Ectodermal cell (in vitro differentiated cells): ENCODE measurements around the gene A4GNT.
"Not testable (repeated sequence)": the region's sequence is repeated elsewhere in the genome, so short reads cannot be mapped to it uniquely, and the experiment has no call there.

Experiments used
- H3K27ac ChIP-seq: 2 replicates; pipeline ENCODE4 v1.7.0; 2013; ENCODE audit warnings: mild to moderate bottlenecking, low read depth, low read length; ENCODE audit not compliant: insufficient read depth, poor library complexity, severe bottlenecking
- H3K27me3 ChIP-seq: 2 replicates; pipeline ENCODE4 v1.7.0; 2013; ENCODE audit warnings: mild to moderate bottlenecking, low read length; ENCODE audit not compliant: insufficient read depth, control insufficient read depth, poor library complexity, severe bottlenecking
- H3K36me3 ChIP-seq: one replicate; pipeline ENCODE4 v1.7.0; 2013; ENCODE audit warnings: low read length; ENCODE audit not compliant: control insufficient read depth, insufficient read depth
- H3K4me1 ChIP-seq: one replicate; pipeline ENCODE4 v1.7.0; 2013; ENCODE audit warnings: low read length; ENCODE audit not compliant: control insufficient read depth, insufficient read depth
- H3K4me3 ChIP-seq: 2 replicates; pipeline ENCODE4 v1.7.0; 2013; ENCODE audit warnings: low read depth, low read length, control low read depth; ENCODE audit not compliant: insufficient read depth
- H3K9me3 ChIP-seq: 2 replicates; pipeline ENCODE4 v1.7.0; 2013; ENCODE audit warnings: mild to moderate bottlenecking, low read length, moderate library complexity; ENCODE audit not compliant: control insufficient read depth
- WGBS, 2 experiments: methylation state at CpG; one replicate each; pipeline ENCODE4 v1.1.7; 2013; ENCODE audit warnings: missing lambda C conversion rate in 2 of 2; 5-methylcytosine and 5-hydroxymethylcytosine counted together

Gene A4GNT

DNA sequence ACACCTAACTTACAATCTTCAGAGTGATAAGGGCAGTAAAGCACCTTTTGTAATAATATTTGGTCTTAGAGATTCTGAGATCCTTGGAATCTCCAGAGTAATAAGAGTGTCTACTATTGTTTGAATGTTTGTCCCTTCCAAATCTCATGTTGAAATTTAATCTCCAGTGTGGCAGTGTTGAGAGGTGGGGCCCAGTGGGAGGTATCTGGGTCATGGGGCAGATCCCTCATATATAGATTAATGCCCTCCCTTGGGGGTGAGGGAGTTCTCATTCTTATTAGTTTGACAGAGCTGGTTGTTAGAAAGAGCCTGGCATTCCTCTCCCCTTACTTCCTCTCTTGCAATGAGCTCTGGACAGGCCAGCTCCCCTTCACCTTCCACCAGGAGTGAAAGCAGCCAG, 32.8 kb downstream of the A4GNT start:
- Histone ChIP-seq H3K9me3 (no peaks in the 10 kb centered on the region), H3K36me3 (peaks cover 10% of the 10 kb centered on the region), H3K27me3 (no peaks in the 10 kb centered on the region), H3K27ac (no peak overlapping the region), H3K4me1 (no peaks in the 10 kb centered on the region), H3K4me3 (no peak overlapping the region)

DNA sequence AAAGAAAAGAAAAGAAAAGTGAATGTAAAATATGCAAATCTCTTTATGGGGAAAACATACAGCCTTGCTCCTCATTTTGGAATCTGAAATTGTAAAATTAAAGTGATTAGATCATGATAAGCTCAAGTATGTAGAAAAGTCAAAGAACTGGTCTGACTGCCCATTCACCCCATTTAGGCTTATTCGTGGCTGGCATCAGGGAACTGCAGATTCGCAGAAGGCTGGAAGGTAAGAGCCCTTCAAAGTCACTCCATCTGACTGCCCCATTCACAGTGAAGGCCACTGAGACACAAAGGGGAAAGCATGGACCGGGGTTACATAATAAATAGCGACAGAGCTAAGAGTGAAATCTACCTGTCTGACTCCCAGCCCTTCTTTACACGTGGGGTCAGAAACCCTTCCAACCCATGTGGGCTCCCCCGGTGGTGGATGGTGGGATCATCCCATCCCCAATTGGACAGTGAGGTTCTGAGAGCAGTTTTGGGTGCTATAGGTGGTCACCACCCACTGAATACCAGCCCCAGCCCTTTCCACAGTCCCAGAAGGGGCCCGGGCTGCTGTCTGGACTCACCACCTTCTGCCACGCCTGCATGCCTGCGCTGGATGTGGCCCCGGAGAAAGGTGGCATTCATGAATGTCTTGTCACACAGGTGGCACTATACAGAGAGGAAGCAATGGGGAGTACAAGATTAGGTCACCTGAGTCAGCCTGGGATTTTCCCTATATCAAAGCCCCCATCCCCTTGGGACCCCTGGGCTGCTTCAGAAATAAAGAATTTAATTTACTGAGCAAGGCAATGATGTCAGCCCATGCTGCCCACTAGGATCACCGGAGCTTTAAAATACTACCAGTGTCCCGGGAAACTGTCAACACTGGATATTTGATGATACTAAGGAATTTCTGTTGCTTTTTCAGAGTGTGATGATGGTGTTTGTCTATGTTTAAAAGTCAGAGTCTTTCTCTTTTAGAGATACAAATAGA, 34.7 kb downstream of the A4GNT start:
- Histone ChIP-seq H3K27ac (no peak overlapping the region), H3K36me3 (peaks cover 12% of the 10 kb centered on the region), H3K4me3 (no peak overlapping the region), H3K9me3 (no peaks in the 10 kb centered on the region), H3K4me1 (no peaks in the 10 kb centered on the region), H3K27me3 (no peaks in the 10 kb centered on the region)
- 85 to 86% methylated on average over 12 of the region's 12 CpGs for WGBS, 2 experiments

DNA sequence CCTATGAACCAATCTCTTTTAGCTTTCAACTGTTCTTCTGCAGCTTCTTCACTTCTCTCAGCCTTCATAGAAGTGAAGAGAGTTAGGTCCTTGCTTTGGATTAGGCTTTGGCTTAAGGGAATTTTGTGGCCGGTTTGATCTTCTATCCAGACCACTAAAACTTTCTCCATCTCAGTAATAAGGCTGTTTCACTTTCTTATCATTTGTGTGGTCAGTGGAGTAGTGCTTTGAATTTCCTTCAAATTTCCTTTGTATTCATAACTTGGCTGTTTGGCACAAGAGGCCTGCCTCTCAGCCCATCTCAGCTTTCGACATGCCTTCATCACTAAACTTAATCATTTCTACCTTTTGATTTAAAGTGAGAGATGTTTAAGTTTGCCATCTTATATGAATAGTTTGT, 38.5 kb downstream of the A4GNT start:
- Histone ChIP-seq H3K27ac (no peak overlapping the region), H3K9me3 (no peaks in the 10 kb centered on the region), H3K4me1 (no peaks in the 10 kb centered on the region), H3K4me3 (no peak overlapping the region), H3K27me3 (no peaks in the 10 kb centered on the region), H3K36me3 (peaks cover 7% of the 10 kb centered on the region)
- WGBS, 2 experiments = no CpG with 5 or more reads among the region's 2 CpGs

DNA sequence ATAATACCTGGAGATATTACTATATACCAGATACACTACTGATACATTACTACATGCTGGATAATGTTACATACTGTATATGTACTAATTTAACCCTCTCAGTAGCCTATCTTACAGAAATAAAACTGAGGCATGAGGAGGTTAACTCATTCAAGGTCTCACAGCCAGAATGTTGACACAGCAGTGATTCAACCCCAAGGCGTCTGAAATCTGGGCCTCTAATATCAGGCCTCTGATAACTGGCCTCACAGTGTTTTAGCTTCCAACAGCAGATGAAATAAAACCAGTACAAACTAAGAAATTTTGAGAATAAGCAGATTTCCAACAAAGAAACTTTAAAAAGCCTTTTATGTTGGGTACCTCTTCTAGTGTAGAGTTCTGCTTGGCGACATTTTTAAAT, 40.2 kb downstream of the A4GNT start:
- H3K4me3 ChIP-seq = no peak overlapping the region
- no peaks in the 10 kb centered on the region for H3K9me3 ChIP-seq
- no peak overlapping the region for H3K27ac ChIP-seq
- no peaks in the 10 kb centered on the region for H3K27me3 ChIP-seq
- WGBS, 2 experiments = 92 to 95% methylated on average over 2 of the region's 2 CpGs
- peaks cover 17% of the 10 kb centered on the region for H3K36me3 ChIP-seq
- no peaks in the 10 kb centered on the region for H3K4me1 ChIP-seq

DNA sequence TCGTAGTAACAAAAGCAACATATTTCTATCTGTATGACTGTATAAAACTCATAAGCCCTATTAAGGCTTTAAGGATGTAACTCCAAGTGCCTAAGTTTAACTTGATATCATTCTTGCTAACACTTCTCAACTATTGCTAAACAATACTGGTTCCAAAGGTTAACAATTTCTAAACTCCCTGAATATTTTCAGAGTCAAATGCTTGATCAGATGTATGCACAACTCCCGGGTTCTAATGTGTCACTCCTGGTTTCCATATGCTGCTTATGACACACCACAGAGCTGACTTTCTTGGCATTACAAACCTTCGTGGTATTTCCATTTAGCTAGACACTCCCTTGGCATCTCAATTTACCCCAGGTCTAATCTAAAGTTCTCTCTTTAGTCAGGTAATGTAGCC, 43.1 kb downstream of the A4GNT start:
- H3K9me3 ChIP-seq = no peaks in the 10 kb centered on the region
- no peaks in the 10 kb centered on the region for H3K27me3 ChIP-seq
- H3K4me1 ChIP-seq = no peaks in the 10 kb centered on the region
- H3K27ac ChIP-seq = no peak overlapping the region
- H3K36me3 ChIP-seq = peaks cover 17% of the 10 kb centered on the region
- 95 to 99% methylated on average over 2 to 3 of the region's 3 CpGs for WGBS, 2 experiments
- H3K4me3 ChIP-seq = no peak overlapping the region

DNA sequence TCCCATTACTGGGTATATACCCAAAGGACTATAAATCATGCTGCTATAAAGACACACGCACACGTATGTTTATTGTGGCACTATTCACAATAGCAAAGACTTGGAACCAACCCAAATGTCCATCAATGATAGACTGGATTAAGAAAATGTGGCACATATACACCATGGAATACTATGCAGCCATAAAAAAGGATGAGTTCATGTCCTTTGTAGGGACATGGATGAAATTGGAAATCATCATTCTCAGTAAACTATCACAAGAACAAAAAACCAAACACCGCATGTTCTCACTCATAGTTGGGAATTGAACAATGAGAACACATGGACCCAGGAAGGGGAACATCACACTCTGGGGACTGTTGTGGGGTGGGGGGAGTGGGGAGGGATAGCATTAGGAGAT, 46.4 kb downstream of the A4GNT start:
- H3K9me3 ChIP-seq = not testable (repeated sequence)

DNA sequence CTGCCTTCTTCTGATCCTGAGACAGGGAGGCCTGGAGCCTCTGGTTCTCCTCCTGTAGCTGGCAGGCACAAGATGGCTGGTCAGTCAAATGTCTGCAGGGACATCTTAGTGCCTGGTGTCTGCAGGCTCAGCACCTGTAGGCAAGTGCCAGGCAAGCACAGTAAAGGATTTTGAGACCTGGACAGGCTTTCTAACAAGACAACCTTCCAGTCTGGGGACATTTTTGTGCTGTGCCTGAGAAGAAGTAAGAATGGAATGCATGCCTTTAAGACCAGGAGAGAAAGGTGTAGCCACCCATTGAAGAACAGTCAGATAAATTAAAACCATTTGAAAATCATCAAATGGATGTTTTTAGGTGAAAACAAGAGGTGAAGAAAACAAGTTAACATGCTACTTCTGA, 48.0 kb downstream of the A4GNT start:
- no peaks in the 10 kb centered on the region for H3K4me1 ChIP-seq
- H3K4me3 ChIP-seq = no peak overlapping the region
- no peak overlapping the region for H3K27ac ChIP-seq
- no peaks in the 10 kb centered on the region for H3K9me3 ChIP-seq
- no peaks in the 10 kb centered on the region for H3K27me3 ChIP-seq
- peaks cover 17% of the 10 kb centered on the region for H3K36me3 ChIP-seq

More for the DNA sequence above, 46.4 kb downstream of the A4GNT start:
- H3K36me3 ChIP-seq = peaks cover 17% of the 10 kb centered on the region
- H3K27me3 ChIP-seq, H3K4me1 ChIP-seq, H3K27ac ChIP-seq, H3K4me3 ChIP-seq: not testable (repeated sequence)
- WGBS, 2 experiments = 100% methylated on average over 1 of the region's 3 CpGs; no CpG with 5 or more reads in 1 of the 2 experiments

DNA sequence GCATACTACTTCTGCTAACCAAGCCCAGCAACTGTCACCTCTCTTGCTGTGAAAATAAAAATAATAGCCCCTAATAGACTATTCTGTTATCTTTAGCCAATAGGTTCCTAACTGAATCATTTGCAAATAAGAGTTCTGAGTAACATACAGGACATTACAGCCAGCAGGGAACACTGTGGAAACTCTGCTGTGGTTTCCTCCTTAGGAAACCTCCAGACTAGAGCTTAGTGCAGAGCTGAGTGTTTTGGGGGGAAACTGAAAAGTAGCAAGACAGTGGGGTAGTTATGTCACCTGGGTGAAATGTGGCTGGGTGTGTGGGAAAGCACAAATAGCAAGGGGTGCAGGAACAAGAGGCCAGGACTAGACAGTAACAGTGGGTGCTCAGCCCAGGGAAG, 49.2 kb downstream of the A4GNT start:
- Histone ChIP-seq H3K27ac (no peak overlapping the region), H3K9me3 (no peaks in the 10 kb centered on the region), H3K27me3 (no peaks in the 10 kb centered on the region), H3K4me3 (no peak overlapping the region), H3K4me1 (no peaks in the 10 kb centered on the region), H3K36me3 (peaks cover 11% of the 10 kb centered on the region)

DNA sequence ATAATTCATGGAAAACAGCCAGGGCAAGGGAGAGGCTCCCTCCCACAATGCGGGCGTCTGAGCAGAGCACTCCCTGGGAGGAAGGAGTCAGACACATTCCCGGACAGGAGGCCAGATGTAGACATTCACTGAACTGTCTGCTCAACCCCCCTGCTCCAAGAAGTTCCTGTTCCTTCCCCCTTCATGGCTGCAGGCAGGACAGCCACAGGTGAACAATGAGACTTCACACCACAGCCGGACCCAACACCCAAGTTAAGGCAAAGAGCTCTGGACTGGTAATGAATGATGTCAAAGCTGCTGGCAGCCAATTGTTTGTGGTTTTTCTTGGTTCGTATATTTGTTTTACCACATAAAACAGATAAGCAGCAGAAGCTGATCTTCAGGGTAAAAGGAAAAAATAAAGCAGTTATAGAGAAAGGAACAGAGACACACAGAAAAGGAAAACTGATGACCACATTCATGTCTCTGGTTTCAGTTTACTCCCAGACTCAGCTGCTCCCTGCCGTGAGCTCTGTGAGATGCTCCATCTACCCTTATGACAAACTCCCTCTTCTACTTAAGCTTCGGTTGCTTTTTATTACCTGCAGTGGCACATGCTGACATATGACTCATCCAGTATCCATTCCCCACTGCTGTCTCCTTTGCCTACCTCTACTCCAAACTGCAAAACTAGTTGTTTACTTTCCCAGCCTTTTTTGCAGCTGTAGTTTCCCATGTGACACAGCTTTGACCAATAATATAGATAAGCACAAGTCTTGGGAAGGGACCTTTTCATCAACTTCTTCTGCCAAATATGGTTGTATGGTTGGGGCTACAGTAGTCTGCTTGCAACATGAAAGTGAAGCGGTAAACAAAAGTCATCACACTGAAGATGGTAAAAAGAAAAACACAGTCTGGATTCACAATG, 49.9 kb downstream of the A4GNT start:
- Histone ChIP-seq H3K4me1 (no peaks in the 10 kb centered on the region), H3K9me3 (no peaks in the 10 kb centered on the region), H3K36me3 (peaks cover 7% of the 10 kb centered on the region), H3K27me3 (no peaks in the 10 kb centered on the region), H3K27ac (no peak overlapping the region), H3K4me3 (no peak overlapping the region)
- WGBS, 2 experiments = 86% methylated on average over 7 to 8 of the region's 8 CpGs

DNA sequence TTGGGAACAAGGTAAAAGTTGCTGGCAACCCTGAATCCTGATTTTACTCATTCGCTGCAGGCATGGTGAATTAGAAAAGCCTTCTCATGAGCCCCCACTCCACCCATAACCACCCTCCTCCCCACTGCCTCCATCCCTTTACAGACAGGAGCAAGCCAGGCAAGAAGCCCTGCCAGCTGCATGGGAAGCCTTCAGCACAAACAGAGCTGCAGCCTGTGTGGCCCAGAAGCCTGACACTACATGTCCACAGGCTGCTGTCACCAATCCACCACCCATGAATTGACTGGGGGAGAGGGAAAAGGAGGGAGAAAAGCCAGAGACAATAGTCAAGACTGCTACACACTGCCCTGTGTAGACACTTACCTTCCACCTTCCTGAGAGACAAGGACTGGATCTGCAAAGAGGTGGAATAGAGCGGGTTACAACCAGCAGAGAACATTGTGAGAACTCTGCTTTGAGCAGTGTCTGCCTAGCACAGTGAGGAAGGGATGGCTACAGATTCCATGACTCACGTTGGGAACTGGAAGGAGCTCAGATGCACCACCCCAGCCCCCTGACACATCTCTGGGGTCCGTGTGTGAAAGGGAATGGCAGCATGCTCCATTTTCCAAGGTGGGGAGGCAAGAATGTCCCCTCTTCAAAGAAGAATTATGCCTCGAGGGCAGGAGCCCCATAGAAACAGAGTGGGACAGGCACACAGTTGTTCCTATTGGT, 50.7 kb downstream of the A4GNT start:
- WGBS, 2 experiments = 89 to 93% methylated on average over 5 of the region's 5 CpGs
- H3K4me1 ChIP-seq = no peaks in the 10 kb centered on the region
- no peaks in the 10 kb centered on the region for H3K9me3 ChIP-seq
- no peak overlapping the region for H3K27ac ChIP-seq
- H3K36me3 ChIP-seq = peaks cover 4% of the 10 kb centered on the region
- H3K27me3 ChIP-seq = no peaks in the 10 kb centered on the region
- no peak overlapping the region for H3K4me3 ChIP-seq
